Measurements from ENCODE around the gene SPTB. TPM values are rescaled to one million over a fixed set of nuclear protein-coding genes. Genes with fewer than 3 reads are reported as not detected.

SPTB gene
- total RNA-seq, 1 donor from 2014 or later: under 0.01 TPM

- no peak for DNase-seq (ENCODE audit: low read depth in 2 of 2)
These were observed 113.1 kb downstream of the SPTB start for GRCh38 chr14:64766430-64767151.

GRCh38 chr14:64765740-64766302 lies 113.9 kb downstream of the SPTB start:
- no peak for DNase-seq (ENCODE audit: low read depth in 2 of 2)

GRCh38 chr14:64764641-64765520 lies 114.8 kb downstream of the SPTB start:
- peak; percentile 76 to 82 for DNase-seq (ENCODE audit: low read depth in 2 of 2)

GRCh38 chr14:64763801-64764621 lies 115.7 kb downstream of the SPTB start:
- DNase-seq (ENCODE audit: low read depth in 2 of 2): peak in 1 of 2 donors; percentile 82

GRCh38 chr14:64763085-64763782 lies 116.5 kb downstream of the SPTB start:
- no peak for DNase-seq (ENCODE audit: low read depth in 2 of 2)

- DNase-seq (ENCODE audit: low read depth in 2 of 2): peak; percentile 51 to 84
These were observed 117.4 kb downstream of the SPTB start for GRCh38 chr14:64762044-64763034.

- DNase-seq (ENCODE audit: low read depth in 2 of 2): no peak
These were observed 118.2 kb downstream of the SPTB start for GRCh38 chr14:64761441-64762043.

GRCh38 chr14:64760916-64761315 lies 118.8 kb downstream of the SPTB start:
- no peak for DNase-seq (ENCODE audit: low read depth in 2 of 2)

GRCh38 chr14:64760146-64760755 lies 119.5 kb downstream of the SPTB start:
- peak; percentile 53 to 61 for DNase-seq (ENCODE audit: low read depth in 2 of 2)

GRCh38 chr14:64759555-64759938 lies 120.2 kb downstream of the SPTB start:
- no peak for DNase-seq (ENCODE audit: low read depth in 2 of 2)

- DNase-seq (ENCODE audit: low read depth in 2 of 2): peak in 1 of 2 donors; percentile 54
These were observed 120.8 kb downstream of the SPTB start for GRCh38 chr14:64758691-64759554.

- DNase-seq (ENCODE audit: low read depth in 2 of 2): no peak
These were observed 121.6 kb downstream of the SPTB start for GRCh38 chr14:64758025-64758521.

GRCh38 chr14:64757601-64758000 lies 122.1 kb downstream of the SPTB start:
- DNase-seq (ENCODE audit: low read depth in 2 of 2): no peak

- DNase-seq (ENCODE audit: low read depth in 2 of 2): no peak
These were observed 123.0 kb downstream of the SPTB start for GRCh38 chr14:64756712-64757111.

- no peak for DNase-seq (ENCODE audit: low read depth in 2 of 2)
These were observed 123.9 kb downstream of the SPTB start for GRCh38 chr14:64755781-64756221.

- DNase-seq (ENCODE audit: low read depth in 2 of 2): no peak
These were observed 125.0 kb downstream of the SPTB start for GRCh38 chr14:64754685-64755084.

- no peak for DNase-seq (ENCODE audit: low read depth in 2 of 2)
These were observed 125.7 kb downstream of the SPTB start for GRCh38 chr14:64753999-64754398.

Data from lung microvascular endothelial cell (primary cell).